NOMO-1 treated with DMSO at 0.1 percent for 48 hours (cell line): Measurements from ENCODE around the gene CEP43.

Experiments used
- DNase-seq: peaks from one replicate; lab custom pipeline; 2025; ENCODE audit not compliant: unreplicated experiment; lab: John Stamatoyannopoulos, UW

CEP43 gene

GRCh38 chr6:167005350-167006159, 6.4 kb downstream of the CEP43 start:
- DNase-seq: no peak

GRCh38 chr6:167007985-167008384, 8.8 kb downstream of the CEP43 start:
- no peak for DNase-seq

GRCh38 chr6:167013067-167013466, 13.9 kb downstream of the CEP43 start:
- DNase-seq: no peak

GRCh38 chr6:167013946-167014345, 14.7 kb downstream of the CEP43 start:
- no peak for DNase-seq

- DNase-seq: no peak
Observed at GRCh38 chr6:167015302-167015701, 16.1 kb downstream of the CEP43 start.

GRCh38 chr6:167020206-167020605, 21.0 kb downstream of the CEP43 start:
- DNase-seq: no peak

- no peak for DNase-seq
Observed at GRCh38 chr6:167027308-167027707, 28.1 kb downstream of the CEP43 start.

- no peak for DNase-seq
Observed at GRCh38 chr6:167027772-167028171, 28.6 kb downstream of the CEP43 start.

GRCh38 chr6:167030222-167031072, 31.2 kb downstream of the CEP43 start:
- DNase-seq: no peak

GRCh38 chr6:167031082-167031709, 32.0 kb downstream of the CEP43 start:
- DNase-seq: no peak

GRCh38 chr6:167034056-167034455, 34.9 kb downstream of the CEP43 start:
- DNase-seq: no peak

- DNase-seq: no peak
Observed at GRCh38 chr6:167037762-167038161, 38.6 kb downstream of the CEP43 start.

GRCh38 chr6:167044696-167045095, 45.5 kb downstream of the CEP43 start:
- peak; percentile 58 for DNase-seq

GRCh38 chr6:167045828-167046580, 46.8 kb downstream of the CEP43 start:
- peak; percentile 2 for DNase-seq

- no peak for DNase-seq
Observed at GRCh38 chr6:167046861-167047495, 47.8 kb downstream of the CEP43 start.

GRCh38 chr6:167047554-167047953, 48.4 kb downstream of the CEP43 start:
- peak; percentile 97 for DNase-seq
